H9 (cell line): ENCODE measurements around the gene CD2. TPM values are rescaled to one million over a fixed set of nuclear protein-coding genes. Genes with fewer than 3 reads are reported as not detected.

ENCODE experiments used
- DNase-seq: peaks from one replicate; pipeline ENCODE4 v3.0.0-alpha.2; 2017
- H2AFZ ChIP-seq: one replicate; pipeline ENCODE4 v1.6.1; 2013; ENCODE audit warnings: mild to moderate bottlenecking, low read length, control low read depth, moderate library complexity
- H2AK5ac ChIP-seq: 2 replicates; pipeline ENCODE4 v1.6.1; 2013; ENCODE audit warnings: low read length, control low read depth, mixed read lengths; ENCODE audit not compliant: insufficient read length
- H2BK120ac ChIP-seq: one replicate; pipeline ENCODE4 v1.6.1; 2013; ENCODE audit warnings: low read depth, mild to moderate bottlenecking, low read length, control low read depth, inconsistent platforms; ENCODE audit not compliant: poor library complexity, severe bottlenecking
- H2BK12ac ChIP-seq: 2 replicates; pipeline ENCODE4 v1.6.1; 2013; ENCODE audit warnings: low read length, control low read depth, mixed read lengths, low read depth; ENCODE audit not compliant: insufficient read length
- H2BK15ac ChIP-seq: 2 replicates; pipeline ENCODE4 v1.6.1; 2013; ENCODE audit warnings: low read depth, low read length, control low read depth
- H2BK20ac ChIP-seq: one replicate; pipeline ENCODE4 v1.6.1; 2013; ENCODE audit warnings: low read depth, mild to moderate bottlenecking, low read length, control low read depth, inconsistent platforms; ENCODE audit not compliant: poor library complexity, severe bottlenecking
- H2BK5ac ChIP-seq: 2 replicates; pipeline ENCODE4 v1.6.1; 2013; ENCODE audit warnings: low read length, control low read depth, mixed read lengths; ENCODE audit not compliant: insufficient read length
- H3K14ac ChIP-seq: 2 replicates; pipeline ENCODE4 v1.6.1; 2013; ENCODE audit warnings: low read length, control low read depth; ENCODE audit not compliant: insufficient read depth
- H3K18ac ChIP-seq: 2 replicates; pipeline ENCODE4 v1.6.1; 2013; ENCODE audit warnings: low read depth, mild to moderate bottlenecking, mixed read lengths, low read length, control low read depth; ENCODE audit not compliant: insufficient read length
- H3K23ac ChIP-seq: 2 replicates; pipeline ENCODE4 v1.6.1; 2013; ENCODE audit warnings: low read length, control low read depth, mixed read lengths, low read depth; ENCODE audit not compliant: insufficient read length
- H3K23me2 ChIP-seq: 2 replicates; pipeline ENCODE4 v1.6.1; 2013; ENCODE audit warnings: low read depth, mild to moderate bottlenecking, mixed read lengths, low read length, control low read depth; ENCODE audit not compliant: insufficient read length, poor library complexity, severe bottlenecking
- H3K27ac ChIP-seq: 2 replicates; pipeline ENCODE4 v1.5.1; 2013; ENCODE audit warnings: low read length, control low read depth, mixed read lengths, low read depth; ENCODE audit not compliant: insufficient read length
- H3K27me3 ChIP-seq: 2 replicates; pipeline ENCODE4 v1.6.1; 2013; ENCODE audit warnings: low read length, control low read depth, inconsistent platforms; ENCODE audit not compliant: insufficient read depth
- H3K4ac ChIP-seq: 2 replicates; pipeline ENCODE4 v1.6.1; 2013; ENCODE audit warnings: low read depth, mild to moderate bottlenecking, control low read depth, inconsistent platforms, low read length, moderate library complexity
- H3K4me1 ChIP-seq: 2 replicates; pipeline ENCODE4 v1.6.1; 2013; ENCODE audit warnings: low read length, control low read depth, inconsistent platforms; ENCODE audit not compliant: insufficient read depth
- H3K4me2 ChIP-seq: 2 replicates; pipeline ENCODE4 v1.6.1; 2013; ENCODE audit warnings: low read length, control low read depth, mixed read lengths; ENCODE audit not compliant: insufficient read length, insufficient read depth
- H3K56ac ChIP-seq: 2 replicates; pipeline ENCODE4 v1.6.1; 2013; ENCODE audit warnings: low read depth, mild to moderate bottlenecking, mixed read lengths, low read length, control low read depth; ENCODE audit not compliant: insufficient read length
- H3K79me1 ChIP-seq: 2 replicates; pipeline ENCODE4 v1.6.1; 2013; ENCODE audit warnings: low read depth, mild to moderate bottlenecking, moderate library complexity, low read length, control low read depth, inconsistent platforms; ENCODE audit not compliant: insufficient read depth, poor library complexity, severe bottlenecking
- H3K79me2 ChIP-seq: 2 replicates; pipeline ENCODE4 v1.6.1; 2013; ENCODE audit warnings: low read length, control low read depth, inconsistent platforms; ENCODE audit not compliant: insufficient read depth
- H3K9ac ChIP-seq: 2 replicates; pipeline ENCODE4 v1.6.1; 2013; ENCODE audit warnings: low read length, control low read depth, mixed read lengths; ENCODE audit not compliant: insufficient read length; ENCODE audit errors: extremely low read depth
- H3K9me3 ChIP-seq: one replicate; pipeline ENCODE4 v1.6.1; 2013; ENCODE audit warnings: low read depth, low read length, inconsistent platforms; ENCODE audit not compliant: control insufficient read depth
- H3T11ph ChIP-seq: one replicate; pipeline ENCODE4 v1.6.1; 2013; ENCODE audit warnings: mild to moderate bottlenecking, low read length, control low read depth, inconsistent platforms
- H4K20me1 ChIP-seq: one replicate; pipeline ENCODE4 v1.6.1; 2013; ENCODE audit not compliant: control insufficient read depth, insufficient read length, insufficient read depth
- H4K5ac ChIP-seq: 2 replicates; pipeline ENCODE4 v1.6.1; 2013; ENCODE audit warnings: low read depth, mild to moderate bottlenecking, mixed read lengths, low read length, control low read depth; ENCODE audit not compliant: insufficient read length
- H4K8ac ChIP-seq: replicated peaks from 2 replicates; pipeline ENCODE4 v1.6.1; 2013; ENCODE audit warnings: low read length, control low read depth, mixed read lengths, low read depth; ENCODE audit not compliant: insufficient read length
- H4K91ac ChIP-seq: 2 replicates; pipeline ENCODE4 v1.6.1; 2013; ENCODE audit warnings: low read depth, mild to moderate bottlenecking, moderate library complexity, mixed read lengths, low read length, control low read depth; ENCODE audit not compliant: insufficient read length
- H3K27ac Mint-ChIP-seq, 3 experiments: 2 replicates in 2 of 3; 3 replicates in 1 of 3; pipeline ENCODE4 v1.8.0; 2020 to 2021; ENCODE audit warnings: mixed read lengths in 3 of 3, mild to moderate bottlenecking in 1 of 3, moderate library complexity in 1 of 3
- H3K27me3 Mint-ChIP-seq: 2 replicates; pipeline ENCODE4 v1.8.0; 2021; ENCODE audit warnings: low read depth, mild to moderate bottlenecking, moderate library complexity, mixed read lengths
- H3K36me3 Mint-ChIP-seq, 3 experiments: 2 replicates in 2 of 3; 3 replicates in 1 of 3; pipeline ENCODE4 v1.8.0; 2020 to 2021; ENCODE audit warnings: low read depth in 3 of 3, mixed read lengths in 3 of 3; ENCODE audit not compliant: insufficient read depth in 1 of 3
- H3K4me1 Mint-ChIP-seq, 2 experiments: 2 replicates each; pipeline ENCODE4 v1.8.0; 2020; ENCODE audit warnings: mixed read lengths in 2 of 2
- H3K4me3 Mint-ChIP-seq, 2 experiments: 2 replicates in 1 of 2; 3 replicates in 1 of 2; pipeline ENCODE4 v1.8.0; 2020 to 2021; ENCODE audit warnings: mild to moderate bottlenecking in 2 of 2, mixed read lengths in 2 of 2, moderate library complexity in 1 of 2
- H3K9me3 Mint-ChIP-seq, 2 experiments: 2 replicates in 1 of 2; 3 replicates in 1 of 2; pipeline ENCODE4 v1.8.0; 2020; ENCODE audit warnings: mild to moderate bottlenecking in 2 of 2, mixed read lengths in 2 of 2, moderate library complexity in 1 of 2
- CTCF ChIP-seq: fragments of 200-600 bp; sonication (generic); conservative IDR thresholded peaks from 3 replicates; pipeline ENCODE4 v1.8.0; 2021; ENCODE audit warnings: antibody characterized with exemption, mild to moderate bottlenecking
- total RNA-seq: library from RNA; stranded (reverse); gene quantifications from 2 replicates; pipeline ENCODE4 v1.2.1, GENCODE V29; 2021

Gene CD2
- total RNA-seq, 1 experiment from 2014 or later = not detected

- no peak overlapping the region for H3K4me3 Mint-ChIP-seq
- Histone ChIP-seq H3K27me3 (no peaks in the 10 kb centered on the region), H3K56ac (no peak overlapping the region), H3T11ph (no peak overlapping the region), H4K5ac (no peak overlapping the region), H2AK5ac (no peak overlapping the region), H3K79me2 (no peaks in the 10 kb centered on the region), H2BK20ac (no peak overlapping the region), H2BK15ac (no peak overlapping the region), H2BK5ac (no peak overlapping the region), H4K8ac (no peak overlapping the region), H3K4me1 (no peaks in the 10 kb centered on the region), H3K23ac (no peak overlapping the region), H4K91ac (no peak overlapping the region), H3K9me3 (no peaks in the 10 kb centered on the region), H2AFZ (no peak overlapping the region), H3K14ac (no peak overlapping the region), H3K18ac (no peak overlapping the region), H2BK120ac (no peak overlapping the region), H3K79me1 (no peaks in the 10 kb centered on the region), H3K23me2 (no peaks in the 10 kb centered on the region), H3K4me2 (no peak overlapping the region), H3K9ac (no peak overlapping the region), H3K4ac (no peak overlapping the region), H2BK12ac (no peak overlapping the region), H3K27ac (no peak overlapping the region), H4K20me1 (no peaks in the 10 kb centered on the region)
- DNase-seq = no peak
- peaks cover 3 to 10% (median 6%) of the 10 kb centered on the region in 3 experiments; a peak in 5 of 7 replicates for H3K36me3 Mint-ChIP-seq
- peaks cover 3% of the 10 kb centered on the region; the same call in 1 of the 2 replicates for H3K27me3 Mint-ChIP-seq
- no peak overlapping the region for H3K27ac Mint-ChIP-seq
- TF ChIP-seq CTCF = no peak
- peaks cover 9 to 12% of the 10 kb centered on the region in 2 experiments for H3K4me1 Mint-ChIP-seq
- peaks cover 12 to 15% of the 10 kb centered on the region in 2 experiments; a peak in 4 of 5 replicates for H3K9me3 Mint-ChIP-seq
These were observed 47.4 kb upstream of the CD2 start for GRCh38 chr1:116706841-116707240.
